SU-DHL-6 (cell line): ENCODE results near the gene OSBPL2.

ENCODE experiments used
- EZH2phosphoT487 ChIP-seq: fragments of 200-600 bp; sonication (generic), shearing (Covaris generic); conservative IDR thresholded peaks from 2 replicates; pipeline ENCODE4 v1.6.1; 2018; ENCODE audit warnings: mild to moderate bottlenecking, antibody characterized with exemption, low read length, moderate library complexity, mixed read lengths
- TF ChIP-seq, protein P1 (sequence below): fragments of 200-600 bp; sonication (generic); IDR thresholded peaks from one replicate; pipeline ENCODE4 v1.5.1; 2017; ENCODE audit warnings: antibody characterized with exemption, mild to moderate bottlenecking, low read length, moderate library complexity; ENCODE audit not compliant: insufficient read depth, poor library complexity, severe bottlenecking

DNA sequence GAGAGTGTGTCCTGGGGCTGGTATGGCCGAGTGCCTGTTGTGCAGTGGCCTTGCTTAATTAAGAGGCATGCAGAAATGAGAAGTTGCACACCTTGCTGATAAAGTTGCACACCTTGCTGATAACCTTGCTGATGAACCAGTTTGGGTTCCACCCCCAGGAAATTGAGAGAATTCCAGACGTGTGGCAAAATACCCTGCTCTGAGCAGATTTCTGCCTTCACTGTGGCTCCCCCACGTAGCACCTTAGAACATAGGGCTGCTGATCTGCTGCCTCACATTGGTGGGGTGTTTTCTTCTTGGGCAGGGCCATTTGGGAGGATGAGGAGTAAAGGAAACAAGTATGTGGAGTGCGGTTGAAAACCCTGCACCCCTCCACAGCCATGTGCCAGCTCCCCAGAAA, 42.0 kb downstream of the OSBPL2 start:
- no peak for TF ChIP-seq EZH2phosphoT487
- TF ChIP-seq, protein P1, sequence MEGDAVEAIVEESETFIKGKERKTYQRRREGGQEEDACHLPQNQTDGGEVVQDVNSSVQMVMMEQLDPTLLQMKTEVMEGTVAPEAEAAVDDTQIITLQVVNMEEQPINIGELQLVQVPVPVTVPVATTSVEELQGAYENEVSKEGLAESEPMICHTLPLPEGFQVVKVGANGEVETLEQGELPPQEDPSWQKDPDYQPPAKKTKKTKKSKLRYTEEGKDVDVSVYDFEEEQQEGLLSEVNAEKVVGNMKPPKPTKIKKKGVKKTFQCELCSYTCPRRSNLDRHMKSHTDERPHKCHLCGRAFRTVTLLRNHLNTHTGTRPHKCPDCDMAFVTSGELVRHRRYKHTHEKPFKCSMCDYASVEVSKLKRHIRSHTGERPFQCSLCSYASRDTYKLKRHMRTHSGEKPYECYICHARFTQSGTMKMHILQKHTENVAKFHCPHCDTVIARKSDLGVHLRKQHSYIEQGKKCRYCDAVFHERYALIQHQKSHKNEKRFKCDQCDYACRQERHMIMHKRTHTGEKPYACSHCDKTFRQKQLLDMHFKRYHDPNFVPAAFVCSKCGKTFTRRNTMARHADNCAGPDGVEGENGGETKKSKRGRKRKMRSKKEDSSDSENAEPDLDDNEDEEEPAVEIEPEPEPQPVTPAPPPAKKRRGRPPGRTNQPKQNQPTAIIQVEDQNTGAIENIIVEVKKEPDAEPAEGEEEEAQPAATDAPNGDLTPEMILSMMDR, result no peak
